Stimulated activated CD4-positive, alpha-beta T cell treated with anti-CD3 and anti-CD28 coated beads, Interleukin-12 subunit alpha, Interleukin-12 subunit beta, amount 100 ng/mL, for 24 hours (primary cell): ENCODE measurements around the gene SOX18.
A peak's percentile ranks its signal among the peaks of the same experiment; 100 is the strongest.

Source experiments
- DNase-seq, 2 experiments: peaks; one replicate each; pipeline ENCODE4 v3.0.0-alpha.2; 2020; ENCODE audit warnings: low read depth in 2 of 2

The SOX18 gene

DNA sequence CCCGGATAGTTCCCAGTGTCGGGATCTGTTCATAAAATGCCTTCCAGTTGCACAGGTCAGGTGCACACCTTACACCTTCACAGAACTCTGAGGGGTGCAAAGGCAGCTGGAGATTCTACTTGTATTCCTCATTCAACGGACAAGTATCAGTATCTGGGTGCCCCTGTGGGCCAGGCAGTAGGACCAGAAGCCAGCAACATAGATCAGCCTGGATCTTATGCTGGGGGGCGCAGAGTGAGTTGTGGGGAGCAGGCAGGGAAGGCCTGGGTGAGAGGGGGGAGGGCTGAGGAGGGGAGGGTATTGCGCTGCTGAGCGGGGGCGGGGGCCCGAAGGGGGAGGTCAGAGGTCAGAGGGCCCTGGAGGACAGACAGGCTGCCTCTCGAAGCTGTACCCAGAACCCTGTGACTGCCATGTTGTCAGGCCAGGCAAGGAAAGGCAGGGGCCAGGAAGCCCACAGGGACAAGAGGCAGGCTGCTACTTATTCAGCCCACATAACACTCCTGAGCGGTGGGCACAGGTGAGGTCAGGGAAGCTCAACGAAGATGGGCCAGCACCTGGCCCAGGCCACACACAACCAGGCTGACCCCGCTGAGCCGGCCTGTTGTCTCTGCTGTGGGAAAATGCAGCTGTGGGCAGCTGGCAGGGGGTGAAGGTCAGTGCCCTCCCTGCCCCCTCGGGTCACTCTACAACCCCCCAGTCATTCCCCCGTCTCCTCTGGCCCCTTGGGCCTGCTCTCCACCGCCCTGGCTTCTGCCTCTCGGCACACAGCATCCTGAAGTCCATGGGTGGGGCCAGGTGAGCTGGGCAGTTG, 31.6 kb upstream of the SOX18 start:
- no peak for DNase-seq

DNA sequence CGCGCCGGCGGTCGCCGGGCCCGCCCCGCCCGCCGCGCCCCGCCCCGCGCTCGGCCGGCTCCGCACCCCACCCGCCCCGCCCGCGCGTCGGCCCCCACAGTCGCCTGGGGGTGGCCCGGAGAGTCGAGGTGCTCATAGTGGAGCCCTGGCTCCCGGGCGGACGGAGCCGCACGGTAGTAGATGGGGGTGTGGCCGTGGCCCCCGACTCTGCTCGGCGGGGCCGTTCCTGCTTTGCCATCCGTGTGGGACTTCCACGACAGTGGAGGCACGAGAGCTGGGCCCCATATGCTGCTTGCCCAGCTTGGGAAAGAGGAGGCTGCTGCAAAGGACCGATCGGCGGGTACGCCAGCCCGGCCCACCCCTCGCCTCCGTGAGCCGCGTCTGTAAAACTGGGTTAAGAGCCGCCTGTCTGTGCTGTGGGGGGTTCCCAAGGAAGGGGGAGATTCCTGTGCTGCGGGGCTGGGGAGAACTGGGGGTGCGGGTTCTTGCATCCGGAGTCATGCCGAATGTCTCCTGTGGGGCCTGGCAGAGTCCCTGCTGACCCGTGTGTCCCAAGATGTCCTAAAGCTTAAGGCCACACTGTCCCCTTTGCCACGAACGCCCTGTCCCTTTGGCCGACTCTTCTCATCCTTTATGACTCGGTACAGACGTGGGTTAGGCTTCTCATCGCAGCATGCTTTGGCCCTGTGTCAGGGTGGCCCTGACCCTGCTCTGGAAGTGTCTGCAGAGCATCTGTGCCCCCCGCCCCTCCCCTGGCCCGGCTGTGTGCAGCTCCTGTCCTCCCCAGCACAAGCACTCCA, 30.8 kb upstream of the SOX18 start, which contains the start of gene OPRL1:
Gene OPRL1 (plus strand): TSS at position 70 of the 800 bp plus-strand sequence. CDS start 12,639 bp downstream, outside the sequence.
- no peak for DNase-seq

DNA sequence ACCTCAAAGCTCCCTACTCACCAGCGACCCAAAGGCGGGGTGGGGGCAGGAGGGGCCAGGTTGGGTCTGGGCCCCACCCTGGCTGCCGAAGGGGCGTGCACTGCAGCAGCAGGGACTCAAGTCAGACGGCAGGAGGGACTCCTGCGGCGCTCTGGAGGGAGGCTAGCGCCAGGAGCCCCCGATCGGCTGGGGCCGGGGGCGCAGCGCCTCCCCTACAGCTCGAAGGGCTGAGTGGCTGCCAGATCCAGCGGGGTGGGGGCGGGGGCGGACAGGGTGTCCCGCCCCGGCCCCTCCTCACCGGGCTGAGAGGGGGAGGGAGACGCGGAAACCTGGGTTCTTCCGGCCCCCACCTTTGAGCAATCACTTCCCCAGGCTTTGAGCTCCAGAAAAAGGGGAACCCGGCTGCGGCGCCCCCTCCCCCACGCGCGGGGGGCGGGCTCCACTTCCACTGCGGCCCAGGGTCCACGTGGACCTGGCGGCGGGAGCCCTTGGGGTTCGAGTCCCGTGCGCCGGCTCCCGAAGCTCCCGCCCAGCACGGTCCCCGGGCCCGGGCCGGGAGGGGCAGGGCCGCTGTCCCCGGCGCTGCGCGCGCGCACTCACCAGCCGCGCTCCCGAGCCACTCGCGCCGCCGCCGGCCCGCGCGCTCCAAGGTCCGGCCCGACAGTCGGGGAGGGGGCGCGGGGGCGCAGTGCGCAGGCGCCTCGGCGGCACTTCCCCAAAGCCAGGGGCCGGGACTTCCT, 30.0 kb upstream of the SOX18 start, which contains the start of gene RGS19:
Gene RGS19 (minus strand): TSS at position 246 of the 740 bp plus-strand sequence. CDS start 2,632 bp downstream, outside the sequence.
- peak in 1 of 2 experiments; percentile 64 for DNase-seq

DNA sequence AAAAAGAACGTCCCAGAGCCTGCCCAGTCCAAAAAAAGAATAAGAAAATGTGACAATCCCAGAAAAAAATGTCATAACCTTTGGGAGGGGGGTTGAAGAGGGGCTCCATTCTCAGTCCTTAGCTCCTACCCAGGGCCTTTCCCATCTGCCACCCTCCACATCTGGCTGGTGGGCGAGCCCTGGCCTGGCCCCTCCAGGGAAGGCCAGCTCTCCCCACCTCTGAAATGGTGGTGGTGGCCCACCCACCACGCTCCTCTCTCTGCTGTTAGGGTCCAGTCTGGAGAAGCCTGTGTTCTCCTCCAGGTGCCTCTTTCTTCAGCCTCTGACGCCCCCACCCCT, 29.5 kb upstream of the SOX18 start:
- no peak for DNase-seq

DNA sequence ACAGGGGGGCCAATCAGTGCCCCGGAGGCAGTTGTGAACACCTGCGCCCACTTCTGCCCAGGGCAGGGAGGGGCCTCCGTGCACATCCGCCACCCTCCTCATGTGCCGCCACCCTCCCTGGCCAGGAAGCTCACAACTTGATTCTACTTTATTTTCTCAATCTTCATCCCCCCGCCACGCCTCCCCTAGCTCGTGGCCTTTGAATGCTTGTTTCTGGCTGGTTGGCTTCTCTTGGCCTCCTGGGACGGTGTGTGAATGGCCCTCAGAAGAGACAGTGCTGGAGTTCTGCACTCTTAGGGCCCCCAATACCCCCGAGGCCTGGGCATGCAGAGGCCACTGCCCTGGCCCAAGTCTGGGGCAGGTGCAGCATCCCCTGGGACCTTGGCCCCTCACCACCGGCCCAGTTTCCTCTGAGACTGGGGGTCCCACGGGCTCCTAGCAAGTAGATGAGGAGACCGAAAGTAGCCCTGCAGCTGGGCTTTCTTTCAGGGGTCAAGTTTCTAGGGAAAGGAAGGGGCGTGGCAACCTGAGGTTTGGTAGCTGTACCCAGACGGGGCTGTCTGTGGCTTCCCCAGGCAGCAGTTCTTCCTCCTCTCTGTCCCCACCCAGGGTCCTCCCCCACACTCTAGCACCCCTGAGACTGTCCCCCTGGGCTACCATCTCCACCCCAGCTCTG, 28.6 kb upstream of the SOX18 start:
- DNase-seq: no peak

DNA sequence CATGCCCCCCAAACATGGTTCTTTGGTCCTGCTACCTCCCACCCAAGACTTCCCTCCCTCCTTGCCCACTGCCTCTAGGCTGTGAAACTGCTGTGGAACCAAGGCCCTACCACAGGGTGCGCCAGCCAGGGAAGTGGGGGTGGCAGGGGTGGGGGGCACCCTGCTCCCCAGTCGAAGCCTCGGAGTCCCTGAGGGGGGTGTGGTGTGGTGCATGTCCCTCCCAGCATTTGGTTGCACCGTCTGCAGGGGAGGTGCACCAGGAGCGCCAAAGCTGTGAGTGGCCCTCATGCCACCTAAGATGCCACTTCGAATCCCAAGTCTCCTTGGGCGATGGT, 28.1 kb upstream of the SOX18 start:
- DNase-seq: no peak

DNA sequence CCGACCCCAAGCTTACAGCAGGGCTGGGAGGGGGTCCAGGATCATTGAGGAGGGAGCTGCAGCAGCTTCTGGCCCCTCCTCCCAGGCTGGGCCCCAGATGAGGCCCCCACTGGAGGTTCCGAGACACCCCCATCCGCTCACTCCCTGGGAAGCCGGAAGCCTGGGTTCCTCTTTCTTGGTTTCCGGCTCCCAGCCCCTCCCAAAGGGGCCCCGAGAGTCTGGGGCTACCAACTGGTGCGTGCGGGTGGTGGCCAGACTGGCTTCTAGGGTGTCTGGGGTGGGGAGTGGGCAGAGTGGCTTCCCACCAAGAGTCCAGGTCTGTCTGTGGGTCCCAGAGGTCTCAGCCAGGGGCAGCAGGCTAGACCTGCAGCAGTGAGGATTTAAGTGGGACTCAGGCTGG, 27.7 kb upstream of the SOX18 start:
- DNase-seq: peak in 1 of 2 experiments; percentile 41

DNA sequence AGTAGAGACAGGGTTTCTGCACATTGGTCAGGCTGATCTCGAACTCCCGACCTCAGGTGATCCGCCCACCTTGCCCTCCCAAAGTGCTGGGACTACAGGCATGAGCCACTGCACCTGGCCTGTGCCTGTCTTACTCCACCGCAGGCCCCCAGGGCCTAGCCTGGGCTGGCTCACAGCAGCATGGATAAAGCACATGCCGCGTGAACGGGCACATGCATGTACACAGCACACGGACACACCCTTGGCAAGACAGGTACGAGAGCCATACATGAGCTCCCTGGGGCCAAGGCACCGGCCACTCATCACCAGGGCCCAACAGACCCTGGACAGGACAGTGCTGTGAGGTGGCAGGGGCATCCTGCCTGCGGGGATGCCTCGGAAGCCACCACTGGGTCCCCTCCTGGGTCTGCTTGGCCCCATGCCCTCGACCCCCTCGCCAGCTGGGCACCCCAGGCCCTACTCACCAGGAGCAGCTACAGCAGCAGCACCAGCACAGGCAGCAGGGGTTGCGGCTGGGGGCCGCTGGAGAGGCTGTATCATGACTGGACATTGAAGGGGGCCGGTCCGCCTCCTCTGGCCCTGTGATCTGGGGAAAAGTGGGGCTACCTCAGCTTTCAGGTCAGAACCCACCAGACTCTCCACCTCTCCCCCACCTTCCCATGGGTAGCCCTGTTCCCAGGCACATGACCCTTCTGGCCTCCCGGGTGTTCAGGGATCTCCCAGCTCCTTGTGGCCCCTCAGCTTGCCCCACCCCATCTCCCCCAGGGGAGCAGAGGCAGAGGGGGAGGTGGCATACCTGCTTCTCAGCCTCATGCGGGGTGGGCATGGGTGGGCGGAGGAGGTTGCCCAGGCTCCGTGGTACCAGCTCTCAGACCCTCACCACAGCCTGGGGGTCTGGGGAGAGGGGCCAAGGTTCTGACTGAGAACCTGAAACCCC, 26.9 kb upstream of the SOX18 start:
- DNase-seq: no peak

DNA sequence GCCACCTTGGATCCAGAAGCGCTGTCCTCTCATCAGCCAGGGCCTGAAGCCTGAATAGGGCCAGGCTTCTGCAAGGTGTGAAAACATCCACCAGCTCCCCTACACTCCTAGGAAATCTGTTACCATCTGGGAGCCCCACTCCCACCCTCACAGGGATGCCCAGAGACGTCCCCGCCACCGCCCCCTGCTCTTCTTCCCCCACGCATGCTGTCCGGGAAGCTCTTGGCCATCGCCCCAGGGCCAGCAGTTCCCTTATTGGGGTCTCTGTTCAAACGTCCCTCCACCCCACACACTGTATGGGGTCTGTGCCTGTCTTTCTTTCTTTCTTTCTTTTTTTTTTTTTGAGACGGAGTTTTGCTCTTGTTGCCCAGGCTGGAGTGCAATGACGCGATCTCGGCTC, 26.1 kb upstream of the SOX18 start:
- no peak for DNase-seq

DNA sequence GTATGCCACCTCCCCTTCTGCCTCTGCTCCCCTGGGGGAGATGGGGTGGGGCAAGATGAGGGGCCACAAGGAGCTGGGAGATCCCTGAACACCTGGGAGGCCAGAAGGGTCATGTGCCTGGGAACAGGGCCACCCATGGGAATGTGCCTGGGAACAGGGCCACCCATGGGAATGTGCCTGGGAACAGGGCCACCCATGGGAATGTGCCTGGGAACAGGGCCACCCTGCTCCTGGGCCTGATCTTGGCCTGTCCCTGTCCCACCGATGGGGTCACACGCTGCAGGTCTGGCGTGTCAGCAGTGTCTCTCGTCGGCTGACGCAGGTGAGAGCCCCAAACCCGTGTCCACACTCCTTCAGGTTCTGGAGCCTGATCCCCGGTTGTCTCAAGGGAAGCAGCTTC, 25.5 kb upstream of the SOX18 start:
- no peak for DNase-seq

DNA sequence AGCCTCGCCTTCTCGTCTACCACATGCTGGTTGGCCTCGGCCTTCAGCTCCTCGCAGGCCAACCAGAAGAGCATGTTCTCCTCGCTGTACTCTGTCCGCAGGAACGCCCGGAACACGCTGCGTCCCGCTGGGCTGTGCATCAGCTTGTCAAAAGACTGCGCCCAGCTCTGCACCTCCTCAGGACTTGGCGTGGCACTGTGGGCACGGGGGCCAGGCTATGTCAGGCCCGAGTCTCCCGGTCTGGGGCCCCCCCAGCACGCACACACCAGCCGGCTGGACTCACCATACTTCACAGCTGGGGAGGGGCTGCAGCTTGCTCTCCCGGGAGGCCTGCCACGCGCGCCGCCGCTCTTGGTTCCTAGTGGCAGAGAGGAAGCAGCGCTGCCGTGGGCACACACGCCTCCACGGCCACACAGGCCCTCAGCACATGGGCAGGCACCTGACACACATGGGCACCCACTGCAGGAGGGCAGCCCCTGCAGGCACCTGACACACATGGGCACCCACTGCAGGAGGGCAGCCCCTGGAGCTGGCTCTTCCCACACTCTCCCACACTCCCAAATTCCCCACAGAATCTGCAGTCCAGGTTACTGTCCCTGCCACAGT, 24.8 kb upstream of the SOX18 start:
- no peak for DNase-seq

DNA sequence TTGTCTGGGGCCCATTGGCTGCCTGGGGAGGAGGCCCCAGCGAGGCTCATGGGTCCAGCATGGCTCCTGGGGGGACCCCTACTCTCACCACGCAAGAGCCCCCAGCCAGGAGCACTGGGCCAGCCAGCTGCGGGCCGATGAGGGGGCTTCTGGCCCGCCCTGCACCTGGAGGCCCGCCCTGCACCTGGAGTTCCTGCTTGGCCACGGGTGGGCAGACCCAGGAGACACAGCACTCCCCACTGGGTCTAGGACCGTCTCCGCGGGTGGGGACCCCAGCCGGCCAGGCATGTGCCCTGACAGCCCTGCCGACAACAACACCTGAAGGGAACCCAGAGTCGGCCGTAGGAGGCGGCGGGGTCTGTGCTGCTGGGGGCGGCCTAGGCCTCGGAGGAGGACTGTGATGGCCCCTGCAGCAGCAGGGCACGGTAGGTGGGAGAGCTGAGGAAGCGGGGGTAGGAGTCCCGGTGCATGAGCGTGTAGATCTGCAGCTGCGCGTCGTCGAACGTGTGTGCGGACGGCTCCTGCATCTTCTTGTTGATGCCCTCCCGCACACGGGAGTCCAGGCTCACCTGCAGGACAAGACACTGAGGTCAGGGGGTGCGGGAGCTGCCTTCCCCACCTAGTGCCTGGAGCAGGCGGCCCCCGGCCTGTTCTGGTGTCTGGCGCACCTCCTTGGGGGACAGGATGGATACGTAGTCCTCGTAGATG, 24.2 kb upstream of the SOX18 start:
- DNase-seq: no peak

DNA sequence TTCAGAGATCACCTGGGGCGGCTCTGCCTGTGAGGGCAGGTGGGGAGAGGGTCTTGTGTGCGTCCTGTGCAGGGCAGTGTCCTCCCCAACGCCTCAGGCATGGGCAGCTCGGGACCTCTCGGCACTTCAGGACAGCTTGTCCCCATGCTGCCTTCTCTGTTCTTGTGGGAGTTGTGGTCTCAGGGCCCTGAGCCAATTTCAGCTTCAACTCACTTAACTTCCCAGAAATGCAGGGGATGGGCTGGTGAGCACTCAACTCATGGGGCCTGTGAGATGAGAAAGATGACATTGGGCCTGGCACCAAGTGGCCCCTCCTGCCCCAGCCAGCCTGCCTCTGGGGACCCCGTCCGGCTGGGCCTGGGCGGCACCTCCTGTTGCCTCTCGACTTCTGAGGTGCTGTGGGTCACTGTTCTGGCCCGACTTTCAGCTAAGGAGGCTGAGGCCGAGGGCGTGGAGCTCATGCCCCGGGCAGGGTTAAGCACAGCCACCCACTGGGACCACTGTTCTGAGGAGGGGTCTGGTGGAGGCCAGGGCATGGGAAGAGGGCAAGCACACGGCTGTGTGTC, 23.1 kb upstream of the SOX18 start:
- DNase-seq: no peak

DNA sequence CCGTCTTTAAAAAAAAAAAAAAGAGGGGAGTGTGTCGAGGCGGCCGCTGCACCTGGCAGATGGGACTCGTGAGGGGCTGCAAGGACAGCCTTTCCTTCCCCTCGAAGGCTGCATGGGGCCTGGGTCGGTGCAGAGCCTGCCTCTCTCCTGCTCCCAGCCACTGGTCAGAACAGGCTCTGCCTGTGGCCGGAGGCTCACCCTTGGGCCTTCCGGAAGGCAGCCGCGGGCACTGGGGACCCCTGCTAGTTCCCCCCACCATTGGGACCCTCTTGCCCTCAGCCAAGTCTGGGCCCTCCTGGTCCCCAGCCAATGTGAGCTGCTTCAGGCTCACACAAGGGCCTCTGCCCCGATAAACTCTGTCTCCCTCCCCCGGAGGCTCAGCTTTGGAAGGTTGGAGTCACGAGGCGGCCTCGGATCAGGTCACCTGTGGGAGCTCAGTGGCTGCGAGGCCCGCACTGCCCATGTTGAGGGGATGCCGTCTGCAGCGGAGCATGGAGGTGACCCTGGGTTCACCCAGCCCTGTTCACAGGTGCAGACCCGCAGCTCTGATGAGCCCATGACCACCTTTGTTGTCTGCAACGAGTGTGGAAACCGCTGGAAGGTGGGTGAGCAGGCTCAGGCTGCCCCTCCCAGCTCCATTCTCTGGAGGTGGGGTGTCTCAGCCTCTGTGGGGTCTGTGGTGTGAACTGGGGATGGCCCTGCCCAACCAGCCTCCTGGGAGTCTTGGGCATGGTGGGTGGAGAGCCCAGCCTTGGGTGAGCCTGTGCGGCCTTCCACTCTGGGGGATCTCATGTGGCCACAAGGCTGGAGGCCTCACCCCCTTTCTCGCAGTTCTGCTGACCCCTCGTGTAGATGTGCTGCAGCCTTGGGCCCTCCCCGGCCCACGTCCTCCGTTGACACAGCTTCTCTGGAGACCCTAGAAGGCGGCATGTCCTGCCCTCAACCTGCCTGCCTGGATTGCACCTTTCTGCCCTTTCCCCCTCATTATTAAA, 22.2 kb upstream of the SOX18 start:
- DNase-seq: no peak

DNA sequence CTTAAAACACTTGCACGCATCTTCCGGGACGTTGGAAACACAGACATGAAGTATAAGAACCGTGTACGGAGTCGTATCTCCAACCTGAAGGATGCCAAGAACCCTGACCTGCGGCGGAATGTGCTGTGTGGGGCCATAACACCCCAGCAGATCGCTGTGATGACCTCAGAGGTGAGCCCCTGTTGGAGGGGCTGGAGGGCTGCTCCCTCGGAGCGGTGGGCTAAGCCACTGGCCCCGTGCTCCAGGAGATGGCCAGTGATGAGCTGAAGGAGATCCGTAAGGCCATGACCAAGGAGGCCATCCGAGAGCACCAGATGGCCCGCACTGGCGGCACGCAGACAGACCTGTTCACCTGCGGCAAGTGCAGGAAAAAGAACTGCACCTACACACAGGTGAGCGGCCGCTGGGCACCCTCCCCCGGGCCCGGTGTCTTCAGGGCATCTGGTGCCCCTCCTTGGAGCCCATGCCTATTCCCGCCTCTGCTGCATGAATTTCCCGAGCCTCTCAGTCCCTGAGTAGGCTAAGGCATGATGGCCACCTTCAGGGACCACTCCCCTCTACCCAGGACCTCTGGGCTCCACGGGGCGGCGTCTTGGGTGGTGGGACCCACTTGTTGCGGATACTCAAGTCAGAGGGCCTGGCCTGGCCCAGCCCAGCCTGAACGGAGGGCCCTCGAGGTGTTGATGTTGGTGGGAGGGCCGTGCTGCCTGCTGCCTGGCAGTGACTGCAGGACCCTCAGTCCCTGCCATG, 21.0 kb upstream of the SOX18 start:
- no peak for DNase-seq

DNA sequence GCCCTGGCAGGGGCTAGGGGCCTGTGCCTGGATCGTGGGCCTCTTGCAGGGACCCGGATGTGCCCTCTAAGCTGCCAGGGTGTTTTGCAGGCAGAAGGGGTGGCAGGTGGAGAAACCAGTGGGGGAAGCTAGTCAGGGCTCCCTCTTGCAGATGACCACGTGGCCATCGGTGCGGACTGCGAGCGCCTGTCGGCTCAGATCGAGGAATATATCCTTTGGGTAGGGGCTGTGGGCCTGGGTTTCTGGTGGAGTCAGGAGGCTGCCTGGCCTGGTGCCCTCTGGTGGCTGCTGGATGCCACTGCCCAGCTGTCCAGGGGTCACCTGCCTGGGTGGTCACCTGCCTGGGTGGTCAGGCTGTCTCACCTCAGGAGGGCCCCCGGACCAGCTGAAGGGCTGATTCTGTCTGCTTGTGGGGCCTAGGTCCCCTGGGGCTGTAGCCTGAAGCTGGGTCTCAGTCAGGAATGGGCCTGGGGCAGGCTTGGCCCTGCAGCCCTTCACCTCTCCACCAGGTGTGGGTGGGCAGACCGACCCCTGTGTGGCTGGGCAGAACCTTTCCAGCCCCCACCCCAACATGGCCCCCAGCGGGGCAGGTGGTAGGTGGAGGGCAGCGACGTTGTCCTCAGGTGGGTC, 20.3 kb upstream of the SOX18 start:
- peak in 1 of 2 experiments; percentile 21 for DNase-seq

DNA sequence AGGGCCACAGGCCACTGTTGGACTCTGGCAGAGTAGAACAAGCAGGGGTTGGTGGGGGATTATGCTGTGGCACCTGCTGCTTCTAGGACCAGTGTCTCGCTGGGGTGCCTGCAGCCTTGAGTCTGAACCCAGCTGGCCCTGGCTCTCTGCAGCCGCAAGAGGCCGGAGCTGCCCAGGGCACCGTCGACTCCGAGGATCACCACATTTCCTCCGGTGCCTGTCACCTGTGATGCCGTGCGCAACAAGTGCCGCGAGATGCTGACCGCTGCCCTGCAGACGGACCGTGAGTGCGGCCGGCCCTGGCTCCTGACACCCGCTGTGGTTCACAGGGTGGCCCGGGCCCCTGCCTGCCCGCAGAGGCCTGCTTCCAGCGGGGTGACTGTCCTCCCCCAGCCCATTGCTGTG, 19.8 kb upstream of the SOX18 start:
- no peak for DNase-seq
